GM12873 (cell line): ENCODE data around the gene TMEM91.

Experiments used
- TF ChIP-seq, protein P1 (sequence below): IDR thresholded peaks from 2 replicates; pipeline ENCODE4 v1.5.1; 2012; ENCODE audit warnings: low read depth, mild to moderate bottlenecking, moderate library complexity, low read length, control low read depth; ENCODE audit not compliant: insufficient read depth; ENCODE audit errors: missing control alignments

The TMEM91 gene

DNA sequence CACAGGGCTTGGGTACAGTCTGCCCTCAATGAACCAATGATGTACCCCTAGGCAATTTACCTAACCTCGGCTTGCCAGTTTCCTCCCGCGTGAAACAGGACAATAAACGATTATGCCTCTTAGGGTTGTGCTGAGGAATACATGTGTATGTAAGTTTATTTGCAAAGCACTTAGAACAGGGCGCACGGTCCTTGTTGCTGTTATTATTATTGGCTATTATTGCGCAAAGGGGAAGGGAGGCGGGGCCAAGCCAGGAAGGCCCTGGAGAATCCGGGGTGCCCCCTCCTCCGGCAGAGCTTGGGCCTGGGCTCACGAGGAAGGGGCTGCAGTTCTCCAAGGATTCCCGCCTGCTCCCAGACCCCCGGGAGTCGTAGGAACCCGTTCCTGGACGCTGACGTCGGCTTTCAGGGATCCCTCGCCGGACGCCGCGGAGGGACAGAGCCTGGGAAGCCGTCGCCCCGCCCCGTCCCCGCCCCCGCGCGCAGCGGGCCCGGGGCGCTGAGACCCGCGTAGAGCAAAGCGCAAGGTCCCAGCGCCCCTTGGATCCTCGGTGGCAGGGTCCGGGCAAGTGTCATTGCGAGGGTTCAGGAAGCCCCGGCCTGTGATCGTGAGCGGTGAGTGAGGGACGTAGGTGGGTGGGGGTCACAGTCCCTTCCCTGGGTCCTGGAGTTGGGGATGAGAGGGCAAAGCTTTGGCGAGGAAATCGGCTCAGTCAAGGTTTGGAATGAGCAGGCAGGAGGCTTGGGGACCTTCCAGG lies at the start of gene TMEM91:
TMEM91 (plus strand) TSS at position 293 of the 757 bp plus-strand sequence. CDS start 1,777 bp downstream, outside the sequence.
- TF ChIP-seq, protein P1, sequence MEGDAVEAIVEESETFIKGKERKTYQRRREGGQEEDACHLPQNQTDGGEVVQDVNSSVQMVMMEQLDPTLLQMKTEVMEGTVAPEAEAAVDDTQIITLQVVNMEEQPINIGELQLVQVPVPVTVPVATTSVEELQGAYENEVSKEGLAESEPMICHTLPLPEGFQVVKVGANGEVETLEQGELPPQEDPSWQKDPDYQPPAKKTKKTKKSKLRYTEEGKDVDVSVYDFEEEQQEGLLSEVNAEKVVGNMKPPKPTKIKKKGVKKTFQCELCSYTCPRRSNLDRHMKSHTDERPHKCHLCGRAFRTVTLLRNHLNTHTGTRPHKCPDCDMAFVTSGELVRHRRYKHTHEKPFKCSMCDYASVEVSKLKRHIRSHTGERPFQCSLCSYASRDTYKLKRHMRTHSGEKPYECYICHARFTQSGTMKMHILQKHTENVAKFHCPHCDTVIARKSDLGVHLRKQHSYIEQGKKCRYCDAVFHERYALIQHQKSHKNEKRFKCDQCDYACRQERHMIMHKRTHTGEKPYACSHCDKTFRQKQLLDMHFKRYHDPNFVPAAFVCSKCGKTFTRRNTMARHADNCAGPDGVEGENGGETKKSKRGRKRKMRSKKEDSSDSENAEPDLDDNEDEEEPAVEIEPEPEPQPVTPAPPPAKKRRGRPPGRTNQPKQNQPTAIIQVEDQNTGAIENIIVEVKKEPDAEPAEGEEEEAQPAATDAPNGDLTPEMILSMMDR: no peak

DNA sequence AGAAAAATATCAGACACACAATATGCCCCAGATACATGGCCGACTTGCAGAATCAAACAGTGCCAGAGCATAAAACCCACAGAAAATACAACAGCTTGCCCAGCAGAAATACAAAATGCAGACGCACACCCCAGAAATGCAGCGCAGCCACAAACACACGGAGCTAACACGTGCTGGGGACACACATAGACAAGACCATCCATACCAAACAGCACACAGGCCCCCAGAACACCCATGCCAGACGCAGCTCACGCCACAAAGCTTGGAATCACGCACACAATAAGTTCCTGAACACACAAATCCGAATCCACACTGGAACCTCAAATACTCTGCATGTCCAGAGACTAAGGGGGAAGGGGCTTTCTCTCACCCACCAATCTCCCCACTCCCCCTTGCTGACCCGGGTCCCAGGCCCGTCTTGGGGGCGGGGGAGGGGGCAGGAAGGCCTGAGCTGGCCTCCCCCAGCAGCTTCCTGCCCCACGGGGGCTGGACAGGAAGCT lies 49.2 kb upstream of the TMEM91 start:
- TF ChIP-seq, protein P1: no peak

DNA sequence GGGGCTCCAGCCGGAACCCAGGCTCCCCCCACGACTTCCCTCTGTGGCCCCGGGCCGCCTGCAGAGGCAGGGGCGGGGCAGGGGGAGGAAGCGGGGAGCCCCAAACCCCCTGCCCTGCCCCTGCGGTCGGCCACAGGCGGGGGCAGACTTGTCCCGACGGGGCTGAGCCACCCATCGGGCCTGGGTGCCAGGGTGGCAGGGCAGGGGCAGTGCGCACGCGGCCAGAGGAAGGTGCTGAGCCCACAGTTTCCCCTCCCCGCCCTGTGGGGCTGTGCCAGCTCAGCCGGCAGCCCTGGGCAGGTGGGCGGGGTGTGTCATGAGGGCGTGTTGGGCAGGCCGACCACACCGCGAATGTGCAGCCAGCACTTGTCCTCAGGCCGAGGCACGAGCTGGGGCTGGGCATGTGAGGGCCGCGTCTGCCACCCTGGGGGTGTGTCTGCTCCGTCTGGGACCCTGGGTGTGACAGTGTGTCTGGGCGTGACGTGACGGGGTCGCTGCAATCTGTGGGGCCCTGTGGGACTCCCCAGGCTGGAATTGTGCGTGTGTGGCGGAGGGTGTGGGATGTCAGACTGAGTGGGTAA lies 48.7 kb upstream of the TMEM91 start:
- TF ChIP-seq, protein P1: no peak

DNA sequence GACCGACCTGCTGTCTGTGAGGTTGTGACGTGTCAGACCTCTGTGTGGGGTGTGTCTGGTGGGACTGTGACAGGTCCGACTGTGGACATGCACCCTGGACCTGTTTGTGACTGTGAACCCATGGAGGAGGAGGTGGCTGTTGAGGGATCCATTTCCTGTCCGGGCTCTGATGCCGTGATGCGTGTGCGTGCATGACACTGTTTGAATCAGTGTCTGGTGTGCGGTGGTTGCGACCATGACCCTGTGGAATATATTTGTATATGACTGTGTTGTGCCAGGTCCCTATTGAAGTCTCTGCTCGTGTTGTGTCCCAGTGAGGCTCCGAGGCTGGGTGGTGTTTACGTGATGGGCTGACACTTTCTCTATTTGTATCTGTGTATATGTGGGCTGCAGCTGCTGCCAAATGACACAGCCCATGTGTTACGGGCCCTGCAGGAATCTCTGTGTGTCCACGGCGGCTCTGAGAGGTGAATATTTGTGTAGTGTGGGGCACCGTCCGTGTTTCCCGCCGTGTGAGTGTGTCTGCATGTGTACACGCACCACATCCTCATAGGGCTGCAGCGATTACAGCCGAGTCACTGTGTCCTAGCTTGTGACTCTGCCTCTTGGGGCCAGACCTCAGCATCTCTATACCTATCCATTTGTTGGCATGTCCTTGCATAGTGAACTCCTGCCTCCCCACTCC lies 48.0 kb upstream of the TMEM91 start:
- TF ChIP-seq, protein P1: no peak

DNA sequence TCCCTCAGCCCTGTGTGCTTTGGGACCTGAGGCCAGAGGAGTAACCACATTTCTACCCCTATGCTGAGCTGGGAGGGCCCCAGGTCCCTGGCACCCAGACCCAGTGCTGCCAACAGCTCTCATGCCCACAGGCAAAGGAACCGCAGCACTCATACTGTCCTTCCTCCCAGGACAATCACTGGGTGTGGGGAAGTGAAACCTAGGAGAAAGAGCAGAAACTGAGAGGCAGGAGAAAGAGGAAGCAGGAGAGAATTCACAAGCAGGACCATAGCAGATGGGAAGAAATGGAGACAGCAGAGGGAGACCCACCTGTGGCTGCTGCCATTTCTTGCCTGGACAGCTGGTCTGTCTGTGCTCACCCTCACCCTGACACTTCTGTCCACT lies 47.5 kb upstream of the TMEM91 start:
- TF ChIP-seq, protein P1: no peak

DNA sequence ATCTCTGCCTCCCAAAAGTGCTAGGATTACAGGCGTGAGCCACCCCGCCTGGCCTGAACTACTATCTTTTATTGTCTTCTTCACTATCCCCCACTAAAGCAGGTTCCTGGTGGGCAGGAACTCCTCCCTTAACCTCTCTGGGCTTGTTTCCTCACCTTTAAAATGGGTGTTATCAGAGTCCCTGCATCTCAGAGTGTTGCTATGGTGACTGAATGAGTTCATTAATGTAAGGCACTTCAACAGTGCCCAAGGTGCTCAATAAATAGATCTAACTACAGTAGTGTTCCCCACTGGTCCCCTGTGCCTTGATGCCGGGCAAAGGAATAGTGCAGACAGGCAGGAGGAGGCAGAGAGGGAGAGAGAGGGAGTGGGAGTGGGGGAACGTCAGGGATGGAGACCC lies 45.9 kb upstream of the TMEM91 start:
- TF ChIP-seq, protein P1: no peak
